ENCODE measurements around the gene DOCK6. TPM values are rescaled to one million over a fixed set of nuclear protein-coding genes. Genes with fewer than 3 reads are reported as not detected.

DOCK6 gene
- total RNA-seq, 1 experiment from 2014 or later = 19.4 TPM

- ChIA-PET CTCF (no interaction called here), POLR2A (no interaction called here)
- Histone ChIP-seq H3K27ac (ENCODE audit: low read length) (no peak overlapping the region), H3K27me3 (ENCODE audit: control insufficient read depth, insufficient read depth, low read length) (no peaks in the 10 kb centered on the region), H3K9me3 (ENCODE audit: control insufficient read depth, insufficient read depth, low read depth, low read length) (no peaks in the 10 kb centered on the region), H3K36me3 (ENCODE audit: control insufficient read depth, insufficient read depth, low read length) (no peaks in the 10 kb centered on the region), H3K4me1 (ENCODE audit: control insufficient read depth, insufficient read depth, low read length) (no peaks in the 10 kb centered on the region), H3K4me3 (ENCODE audit: low read depth in 2 of 2, low read length in 2 of 2) (no peak overlapping the region)
- in situ Hi-C loops (cut with HindIII; ENCODE audit: low pct_unique_long_range_greater_than_20kb, low sequenced_read_pairs) (no loop called here), intact Hi-C loops (cut with micrococcal nuclease; ENCODE audit: unreplicated experiment) (no loop called here)
- ATAC-seq = no peak
- DNase-seq (ENCODE audit: low read depth, low spot score) = no peak
- no TSS peak for BruUV-seq (replicated peaks)
- TF ChIP-seq SIN3A (IDR thresholded peaks at IDR 0.05; ENCODE audit: borderline replicate concordance, insufficient read depth, low read depth, low read length) (no peak), TCF7L2 (IDR thresholded peaks at IDR 0.05; ENCODE audit: low read depth, low read length) (no peak), REST (IDR thresholded peaks at IDR 0.05; ENCODE audit: insufficient read depth in 1 of 2, low read depth in 2 of 2, low read length in 1 of 2) (no peak), CTCF (IDR thresholded peaks at IDR 0.05) (no peak), POLR2AphosphoS5 (IDR thresholded peaks at IDR 0.05; ENCODE audit: low read depth, low read length) (no peak)
Observed at GRCh38 chr19:11234486-11235075, 27.7 kb downstream of the DOCK6 start.

GRCh38 chr19:11233073-11233472 is 29.3 kb downstream of the DOCK6 start:
- POLR2A ChIA-PET = no interaction called here
- H3K36me3 ChIP-seq (ENCODE audit: control insufficient read depth, insufficient read depth, low read length) = no peaks in the 10 kb centered on the region
- TF ChIP-seq REST (IDR thresholded peaks at IDR 0.05; ENCODE audit: insufficient read depth in 1 of 2, low read depth in 2 of 2, low read length in 1 of 2) (no peak), TCF7L2 (IDR thresholded peaks at IDR 0.05; ENCODE audit: low read depth, low read length) (no peak), CTCF (IDR thresholded peaks at IDR 0.05) (no peak), POLR2AphosphoS5 (IDR thresholded peaks at IDR 0.05; ENCODE audit: low read depth, low read length) (no peak), SIN3A (IDR thresholded peaks at IDR 0.05; ENCODE audit: borderline replicate concordance, insufficient read depth, low read depth, low read length) (no peak)

More at GRCh38 chr19:11233073-11233472, 29.3 kb downstream of the DOCK6 start:
- ATAC-seq = no peak
- in situ Hi-C loops (cut with HindIII; ENCODE audit: low pct_unique_long_range_greater_than_20kb, low sequenced_read_pairs) = no loop called here
- Histone ChIP-seq H3K27ac (ENCODE audit: low read length) (no peak overlapping the region), H3K4me3 (ENCODE audit: low read depth in 2 of 2, low read length in 2 of 2) (no peak overlapping the region), H3K4me1 (ENCODE audit: control insufficient read depth, insufficient read depth, low read length) (no peaks in the 10 kb centered on the region), H3K9me3 (ENCODE audit: control insufficient read depth, insufficient read depth, low read depth, low read length) (no peaks in the 10 kb centered on the region), H3K27me3 (ENCODE audit: control insufficient read depth, insufficient read depth, low read length) (no peaks in the 10 kb centered on the region)
- intact Hi-C loops (cut with micrococcal nuclease; ENCODE audit: unreplicated experiment) = no loop called here
- DNase-seq (ENCODE audit: low read depth, low spot score) = no peak
- BruUV-seq (replicated peaks) = no TSS peak
- CTCF ChIA-PET = no interaction called here
